Adrenal gland (tissue), 12 donors: ENCODE measurements around the gene IL4R. TPM values are rescaled to one million over a fixed set of nuclear protein-coding genes. Genes with fewer than 3 reads are reported as not detected.
A peak's percentile ranks its signal among the peaks of the same experiment; 100 is the strongest.

Source experiments
- DNase-seq, 7 donors: peaks; one replicate each; pipeline ENCODE4 v3.0.0-alpha.2; 2019 to 2020
- H3K27ac ChIP-seq, 5 donors: fragments of 200-600 bp; sonication (generic) in 4 of 5; 1 replicate in 3 of 5; 2 replicates in 2 of 5; pipeline versions ENCODE4 v1.5.1 to v1.8.0; 2016 to 2020; ENCODE audit warnings: mild to moderate bottlenecking in 1 of 5
- H3K27me3 ChIP-seq: fragments of 200-600 bp; 2 replicates; pipeline ENCODE4 v1.8.0; 2021
- H3K36me3 ChIP-seq, 2 donors: fragments of 200-600 bp; replicated peaks in 1 of 2; 1 replicate in 1 of 2; 2 replicates in 1 of 2; pipeline versions ENCODE4 v1.5.1 to v1.8.0; 2018 to 2022
- H3K4me1 ChIP-seq, 2 donors: fragments of 200-600 bp; replicated peaks in 1 of 2; 1 replicate in 1 of 2; 2 replicates in 1 of 2; pipeline versions ENCODE4 v1.5.1 to v1.8.0; 2018 to 2021
- H3K4me3 ChIP-seq, 4 donors: fragments of 200-600 bp; sonication (generic) in 3 of 4; one replicate each; pipeline ENCODE4 v1.5.1; 2016 to 2018
- H3K9me3 ChIP-seq, 3 donors: fragments of 200-600 bp; sonication (generic) in 1 of 3; replicated peaks in 1 of 3; 1 replicate in 2 of 3; 2 replicates in 1 of 3; pipeline versions ENCODE4 v1.5.1 to v1.8.0; 2016 to 2021
- CTCF ChIP-seq, 6 experiments: fragments of 450-650 bp in 4 of 6; fragments of 200-600 bp in 2 of 6; sonication (generic) in 1 of 6; IDR thresholded peaks; 1 replicate in 5 of 6; 2 replicates in 1 of 6; pipeline versions ENCODE4 v1.5.1 to v1.8.0; 2016 to 2021; ENCODE audit warnings: antibody characterized with exemption in 6 of 6, mild to moderate bottlenecking in 2 of 6, moderate library complexity in 1 of 6
- POLR2A ChIP-seq, 2 donors: fragments of 450-650 bp; IDR thresholded peaks; one replicate each; pipeline ENCODE4 v1.6.1; 2017; ENCODE audit warnings: antibody characterized with exemption in 2 of 2, mild to moderate bottlenecking in 2 of 2, moderate library complexity in 1 of 2
- WGBS, 4 donors: extraction: QIAGEN DNeasy Blood & Tissue Kit in 2 of 4; methylation state at CpG; one replicate each; pipeline versions ENCODE4 v1.1.5 to v1.1.7; 2013 to 2017; 5-methylcytosine and 5-hydroxymethylcytosine counted together
- intact Hi-C, 2 donors: fragments of 100-400 bp; cut with DNase I; formaldehyde crosslinking; loops; one replicate each; pipeline versions ENCODE4 v1.14.1 to v1.15.0; 2022 to 2023
- polyA plus RNA-seq, 3 donors: library from polyadenylated mRNA; stranded (reverse); fragments of 200-250 nt in 2 of 3; fragments of 350-450 nt in 1 of 3; fragmentation: Illumina TruSeq in 1 of 3; extraction: RNeasy Lipid Tissue Mini Kit (QIAGEN cat#74804) in 1 of 3; gene quantifications; one replicate each; pipeline ENCODE4 v1.2.3, GENCODE V29; 2013 to 2014
- total RNA-seq, 9 donors: library from RNA; depleted of rRNA in 4 of 9; stranded (reverse); fragments of >200 nt in 4 of 9; fragments of 120-200 nt in 1 of 9; fragmentation: NEBNext Ultra II Directional in 1 of 9; extraction: Animal tissue kit (Norgen Biotek cat#: 25700) in 1 of 9; gene quantifications; one replicate each; pipeline versions ENCODE4 v1.1.0 to v1.2.4, GENCODE V29; 2013 to 2023
- donor health status: healthy with polysubstance abuse.
- donor health status: Bipolar disorder and iron deficiency.
- donor health status: DM: yes; HTN: yes; CAD: no.
- donor health status: DM: no; HTN: no; CAD: no.
- donor health status: DM: no; HTN: no; CAD: no.
- donor health status: DM: yes; HTN: yes; CAD: no.

IL4R gene
- total and polyA plus RNA-seq, 12 donors = 3.1 to 142 (median 50.0) TPM

GRCh38 chr16:27335349-27336053 lies 21.7 kb downstream of the IL4R start:
- Histone ChIP-seq H3K4me3 (no peak overlapping the region), H3K36me3 (peaks cover 0 to 39% of the 10 kb centered on the region in 2 donors), H3K27ac (peak overlapping the region in 2 of 5 donors; percentile 56 to 60), H3K27me3 (no peaks in the 10 kb centered on the region), H3K4me1 (peaks cover 0 to 21% of the 10 kb centered on the region in 2 donors), H3K9me3 (no peaks in the 10 kb centered on the region)
- DNase-seq = no peak
- TF ChIP-seq CTCF (IDR thresholded peaks at IDR 0.05) (no peak), POLR2A (IDR thresholded peaks at IDR 0.05) (no peak)
- intact Hi-C loops = no loop called here
- 59 to 63% (median 60%) methylated on average over 7 of the region's 7 CpGs for WGBS, 4 donors

GRCh38 chr16:27337024-27337423 lies 23.2 kb downstream of the IL4R start:
- H3K9me3 ChIP-seq = no peaks in the 10 kb centered on the region
- H3K4me1 ChIP-seq = peaks cover 0 to 12% of the 10 kb centered on the region in 2 donors
- no peak for TF ChIP-seq CTCF (IDR thresholded peaks at IDR 0.05)
- no peak for TF ChIP-seq POLR2A (IDR thresholded peaks at IDR 0.05)
- no peak overlapping the region for H3K27ac ChIP-seq
- H3K4me3 ChIP-seq = no peak overlapping the region
- intact Hi-C loops = no loop called here
- no peaks in the 10 kb centered on the region for H3K27me3 ChIP-seq
- DNase-seq = no peak
- 91 to 96% (median 94%) methylated on average over 6 of the region's 6 CpGs for WGBS, 4 donors
- peaks cover 0 to 54% of the 10 kb centered on the region in 2 donors for H3K36me3 ChIP-seq

GRCh38 chr16:27339180-27339579 lies 25.4 kb downstream of the IL4R start:
- peaks cover 0 to 64% of the 10 kb centered on the region in 2 donors for H3K36me3 ChIP-seq

GRCh38 chr16:27340654-27341053 lies 26.9 kb downstream of the IL4R start:
- Histone ChIP-seq H3K27ac (no peak overlapping the region), H3K4me3 (no peak overlapping the region), H3K27me3 (no peaks in the 10 kb centered on the region), H3K9me3 (no peaks in the 10 kb centered on the region), H3K36me3 (peaks cover 0 to 69% of the 10 kb centered on the region in 2 donors), H3K4me1 (peaks cover 0 to 7% of the 10 kb centered on the region in 2 donors)
- no peak for DNase-seq
- TF ChIP-seq CTCF (IDR thresholded peaks at IDR 0.05) (no peak), POLR2A (IDR thresholded peaks at IDR 0.05) (no peak)
- intact Hi-C loops = no loop called here
- 78 to 85% (median 84%) methylated on average over 6 of the region's 6 CpGs for WGBS, 4 donors

More at GRCh38 chr16:27339180-27339579, 25.4 kb downstream of the IL4R start:
- TF ChIP-seq CTCF (IDR thresholded peaks at IDR 0.05) = no peak
- no peak for TF ChIP-seq POLR2A (IDR thresholded peaks at IDR 0.05)
- Histone ChIP-seq H3K4me3 (no peak overlapping the region), H3K9me3 (no peaks in the 10 kb centered on the region), H3K4me1 (peaks cover 0 to 12% of the 10 kb centered on the region in 2 donors), H3K27me3 (no peaks in the 10 kb centered on the region), H3K27ac (no peak overlapping the region)
- WGBS, 4 donors = 95 to 98% (median 96%) methylated on average over 4 of the region's 4 CpGs
- no peak for DNase-seq
- intact Hi-C loops = no loop called here
